Activated T-helper 2 cell treated with anti-CD3 and anti-CD28 coated beads, Interferon-gamma antibody, Interleukin-2, Interleukin-4, amounts not matched to agents 10 μg/mL and 5 μg/mL and 100 μg/mL, durations not matched to agents 14 hours and 24 hours and 36 hours (primary cell): ENCODE results near the gene BICD2. TPM values are rescaled to one million over a fixed set of nuclear protein-coding genes. Genes with fewer than 3 reads are reported as not detected.
"Not testable (repeated sequence)": the region's sequence is repeated elsewhere in the genome, so short reads cannot be mapped to it uniquely, and the experiment has no call there.

Source experiments
- DNase-seq: peaks from one replicate; pipeline ENCODE4 v3.0.0; 2021; ENCODE audit warnings: low spot score
- H3K27ac Mint-ChIP-seq: one replicate; pipeline ENCODE4 v1.8.0; 2021; ENCODE audit warnings: mixed read lengths
- H3K27me3 Mint-ChIP-seq: one replicate; pipeline ENCODE4 v1.8.0; 2021; ENCODE audit warnings: low read depth, mixed read lengths
- H3K36me3 Mint-ChIP-seq: one replicate; pipeline ENCODE4 v1.8.0; 2021; ENCODE audit warnings: low read depth, mixed read lengths
- H3K4me1 Mint-ChIP-seq: one replicate; pipeline ENCODE4 v1.8.0; 2021; ENCODE audit warnings: low read depth, mixed read lengths
- H3K4me3 Mint-ChIP-seq: one replicate; pipeline ENCODE4 v1.8.0; 2021; ENCODE audit warnings: low read depth, mild to moderate bottlenecking, moderate library complexity, mixed read lengths
- H3K9me3 Mint-ChIP-seq: one replicate; pipeline ENCODE4 v1.8.0; 2021; ENCODE audit warnings: mixed read lengths
- intact Hi-C: fragments of 100-400 bp; cut with micrococcal nuclease; formaldehyde crosslinking; loops from one replicate; pipeline ENCODE4 v1.15.1; 2023
- total RNA-seq: library from RNA; stranded (reverse); gene quantifications from 2 replicates; pipeline ENCODE4 v1.2.3, GENCODE V29; 2022

BICD2 gene
- total RNA-seq = 22.8 and 23.6 TPM in 2 replicates

GRCh38 chr9:92764381-92764987 lies at the start of gene BICD2:
Gene BICD2 (minus strand): TSS chr9:92764833. CDS start chr9:92764744, 89 bp downstream.
- H3K4me3 Mint-ChIP-seq = peak within 1 kb of the TSS; percentile 95
- H3K4me1 Mint-ChIP-seq = peaks cover 28% of the 10 kb centered on the region
- intact Hi-C loops = loop anchor here (2.0 to 10.0 kb wide), 2 partner anchors 650 to 1400 kb away; partner anchors contain the start of gene SPTLC1
- peak within 1 kb of the TSS; percentile 87 for H3K27ac Mint-ChIP-seq
- no peaks in the 10 kb centered on the region for H3K36me3 Mint-ChIP-seq
- H3K27me3 Mint-ChIP-seq = no peaks in the 10 kb centered on the region
- H3K9me3 Mint-ChIP-seq = no peaks in the 10 kb centered on the region
- no peak for DNase-seq

- intact Hi-C loops = loop anchor here (10.0 kb wide), 1 partner anchor 1135 kb away; no protein-coding TSS in a partner anchor
- DNase-seq, H3K9me3 Mint-ChIP-seq, H3K4me1 Mint-ChIP-seq, H3K27ac Mint-ChIP-seq, H3K36me3 Mint-ChIP-seq: not testable (repeated sequence)
- Mint-ChIP-seq H3K27me3 (peaks cover 62% of the 10 kb centered on the region), H3K4me3 (peak overlapping the region; percentile 76)
Measured at GRCh38 chr9:92809629-92810326, 45.1 kb upstream of the BICD2 start.

- no peaks in the 10 kb centered on the region for H3K9me3 Mint-ChIP-seq
- intact Hi-C loops = loop anchor here (10.0 kb wide), 1 partner anchor 1136 kb away; no protein-coding TSS in a partner anchor
- no peaks in the 10 kb centered on the region for H3K36me3 Mint-ChIP-seq
- H3K27ac Mint-ChIP-seq = no peak overlapping the region
- peaks cover 6% of the 10 kb centered on the region for H3K4me1 Mint-ChIP-seq
- peaks cover 56% of the 10 kb centered on the region for H3K27me3 Mint-ChIP-seq
- peak; percentile 43 for DNase-seq
- peak overlapping the region; percentile 76 for H3K4me3 Mint-ChIP-seq
Measured at GRCh38 chr9:92808726-92809451, 44.3 kb upstream of the BICD2 start.

- Mint-ChIP-seq H3K27ac (no peak overlapping the region), H3K4me3 (peak overlapping the region; percentile 15), H3K4me1 (peaks cover 6% of the 10 kb centered on the region), H3K36me3 (no peaks in the 10 kb centered on the region), H3K27me3 (peaks cover 49% of the 10 kb centered on the region), H3K9me3 (no peaks in the 10 kb centered on the region)
- peak; percentile 16 for DNase-seq
- intact Hi-C loops = loop anchor here (10.0 kb wide), 1 partner anchor 1137 kb away; no protein-coding TSS in a partner anchor
Measured at GRCh38 chr9:92807757-92808725, 43.4 kb upstream of the BICD2 start.

GRCh38 chr9:92807031-92807756 lies 42.6 kb upstream of the BICD2 start:
- DNase-seq = no peak
- Mint-ChIP-seq H3K36me3 (no peaks in the 10 kb centered on the region), H3K27ac (no peak overlapping the region), H3K27me3 (peaks cover 45% of the 10 kb centered on the region), H3K9me3 (no peaks in the 10 kb centered on the region), H3K4me1 (peaks cover 6% of the 10 kb centered on the region), H3K4me3 (no peak overlapping the region)
- intact Hi-C loops = loop anchor here (10.0 kb wide), 1 partner anchor 1138 kb away; no protein-coding TSS in a partner anchor

GRCh38 chr9:92804727-92805126 lies 40.1 kb upstream of the BICD2 start:
- Mint-ChIP-seq H3K4me1 (peaks cover 6% of the 10 kb centered on the region), H3K9me3 (no peaks in the 10 kb centered on the region), H3K27me3 (peaks cover 31% of the 10 kb centered on the region), H3K27ac (no peak overlapping the region), H3K4me3 (no peak overlapping the region), H3K36me3 (no peaks in the 10 kb centered on the region)
- DNase-seq = no peak
- intact Hi-C loops = loop anchor here (10.0 kb wide), 1 partner anchor 1140 kb away; no protein-coding TSS in a partner anchor

- Mint-ChIP-seq H3K9me3 (no peaks in the 10 kb centered on the region), H3K4me3 (no peak overlapping the region), H3K27ac (no peak overlapping the region), H3K36me3 (no peaks in the 10 kb centered on the region), H3K27me3 (peaks cover 38% of the 10 kb centered on the region), H3K4me1 (peaks cover 5% of the 10 kb centered on the region)
- DNase-seq = no peak
- intact Hi-C loops = loop anchor here (10.0 kb wide), 1 partner anchor 664 kb away; no protein-coding TSS in a partner anchor
Measured at GRCh38 chr9:92798358-92798757, 33.7 kb upstream of the BICD2 start.

GRCh38 chr9:92796337-92796804 lies 31.7 kb upstream of the BICD2 start:
- intact Hi-C loops = loop anchor here (10.0 kb wide), 1 partner anchor 662 kb away; no protein-coding TSS in a partner anchor
- not testable (repeated sequence) for DNase-seq, H3K9me3 Mint-ChIP-seq, H3K27ac Mint-ChIP-seq, H3K4me3 Mint-ChIP-seq, H3K4me1 Mint-ChIP-seq, H3K36me3 Mint-ChIP-seq
- peaks cover 36% of the 10 kb centered on the region for H3K27me3 Mint-ChIP-seq

- Mint-ChIP-seq H3K4me3 (no peak overlapping the region), H3K27me3 (peaks cover 37% of the 10 kb centered on the region), H3K27ac (no peak overlapping the region), H3K4me1 (peaks cover 14% of the 10 kb centered on the region), H3K9me3 (no peaks in the 10 kb centered on the region), H3K36me3 (no peaks in the 10 kb centered on the region)
- DNase-seq = no peak
- intact Hi-C loops = loop anchor here (10.0 kb wide), 1 partner anchor 661 kb away; no protein-coding TSS in a partner anchor
Measured at GRCh38 chr9:92795598-92796336, 31.1 kb upstream of the BICD2 start.

- Mint-ChIP-seq H3K4me1 (peaks cover 16% of the 10 kb centered on the region), H3K9me3 (no peaks in the 10 kb centered on the region), H3K4me3 (no peak overlapping the region), H3K36me3 (no peaks in the 10 kb centered on the region), H3K27me3 (peaks cover 37% of the 10 kb centered on the region), H3K27ac (no peak overlapping the region)
- DNase-seq = no peak
- intact Hi-C loops = loop anchor here (10.0 kb wide), 1 partner anchor 660 kb away; no protein-coding TSS in a partner anchor
Measured at GRCh38 chr9:92795000-92795399, 30.4 kb upstream of the BICD2 start.

GRCh38 chr9:92794426-92794825 lies 29.8 kb upstream of the BICD2 start:
- H3K36me3 Mint-ChIP-seq = no peaks in the 10 kb centered on the region
- intact Hi-C loops = loop anchor here (10.0 kb wide), 1 partner anchor 660 kb away; no protein-coding TSS in a partner anchor
- H3K27me3 Mint-ChIP-seq = peaks cover 36% of the 10 kb centered on the region

More at GRCh38 chr9:92794426-92794825, 29.8 kb upstream of the BICD2 start:
- H3K27ac Mint-ChIP-seq = no peak overlapping the region
- no peaks in the 10 kb centered on the region for H3K9me3 Mint-ChIP-seq
- no peak overlapping the region for H3K4me3 Mint-ChIP-seq
- no peak for DNase-seq
- peaks cover 15% of the 10 kb centered on the region for H3K4me1 Mint-ChIP-seq
